Measurements from ENCODE around the gene FSHR. TPM values are rescaled to one million over a fixed set of nuclear protein-coding genes. Genes with fewer than 3 reads are reported as not detected.

FSHR gene
- total and polyA plus RNA-seq, 12 donors = 0.06 to 0.42 TPM; not detected in 10

- Histone ChIP-seq H3K4me1 (replicated peaks in 1 of 2) (peaks cover 0 to 4% of the 10 kb centered on the region in 2 donors), H3K9me3 (replicated peaks in 1 of 3) (no peaks in the 10 kb centered on the region), H3K36me3 (replicated peaks in 1 of 2) (no peaks in the 10 kb centered on the region), H3K27me3 (no peaks in the 10 kb centered on the region), H3K4me3 (no peak overlapping the region), H3K27ac (no peak overlapping the region)
- intact Hi-C loops (cut with DNase I) = no loop called here
- no peak for DNase-seq
- no peak for TF ChIP-seq POLR2A (IDR thresholded peaks at IDR 0.05)
- TF ChIP-seq, protein P1, sequence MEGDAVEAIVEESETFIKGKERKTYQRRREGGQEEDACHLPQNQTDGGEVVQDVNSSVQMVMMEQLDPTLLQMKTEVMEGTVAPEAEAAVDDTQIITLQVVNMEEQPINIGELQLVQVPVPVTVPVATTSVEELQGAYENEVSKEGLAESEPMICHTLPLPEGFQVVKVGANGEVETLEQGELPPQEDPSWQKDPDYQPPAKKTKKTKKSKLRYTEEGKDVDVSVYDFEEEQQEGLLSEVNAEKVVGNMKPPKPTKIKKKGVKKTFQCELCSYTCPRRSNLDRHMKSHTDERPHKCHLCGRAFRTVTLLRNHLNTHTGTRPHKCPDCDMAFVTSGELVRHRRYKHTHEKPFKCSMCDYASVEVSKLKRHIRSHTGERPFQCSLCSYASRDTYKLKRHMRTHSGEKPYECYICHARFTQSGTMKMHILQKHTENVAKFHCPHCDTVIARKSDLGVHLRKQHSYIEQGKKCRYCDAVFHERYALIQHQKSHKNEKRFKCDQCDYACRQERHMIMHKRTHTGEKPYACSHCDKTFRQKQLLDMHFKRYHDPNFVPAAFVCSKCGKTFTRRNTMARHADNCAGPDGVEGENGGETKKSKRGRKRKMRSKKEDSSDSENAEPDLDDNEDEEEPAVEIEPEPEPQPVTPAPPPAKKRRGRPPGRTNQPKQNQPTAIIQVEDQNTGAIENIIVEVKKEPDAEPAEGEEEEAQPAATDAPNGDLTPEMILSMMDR (IDR thresholded peaks at IDR 0.05) = no peak
These were observed 153.6 kb downstream of the FSHR start for GRCh38 chr2:49000695-49001094.

- Histone ChIP-seq H3K27me3 (no peaks in the 10 kb centered on the region), H3K4me1 (replicated peaks in 1 of 2) (no peaks in the 10 kb centered on the region), H3K4me3 (no peak overlapping the region), H3K27ac (no peak overlapping the region), H3K9me3 (replicated peaks in 1 of 3) (no peaks in the 10 kb centered on the region), H3K36me3 (replicated peaks in 1 of 2) (no peaks in the 10 kb centered on the region)
- TF ChIP-seq POLR2A (IDR thresholded peaks at IDR 0.05) = no peak
- TF ChIP-seq, protein P1 (IDR thresholded peaks at IDR 0.05) = no peak
- WGBS, 4 donors = 64 to 77% (median 69%) methylated on average over 2 of the region's 2 CpGs
- intact Hi-C loops (cut with DNase I) = no loop called here
- DNase-seq = no peak
These were observed 155.9 kb downstream of the FSHR start for GRCh38 chr2:48998449-48998848.

- no peaks in the 10 kb centered on the region for H3K27me3 ChIP-seq
- TF ChIP-seq, protein P1 (IDR thresholded peaks at IDR 0.05) = no peak
- no peak for TF ChIP-seq POLR2A (IDR thresholded peaks at IDR 0.05)
These were observed 160.7 kb downstream of the FSHR start for GRCh38 chr2:48993576-48993975.

GRCh38 chr2:48991415-48992131, 162.7 kb downstream of the FSHR start:
- H3K4me1 ChIP-seq (replicated peaks in 1 of 2) = no peaks in the 10 kb centered on the region
- no peak for TF ChIP-seq POLR2A (IDR thresholded peaks at IDR 0.05)
- TF ChIP-seq, protein P1 (IDR thresholded peaks at IDR 0.05) = no peak
- no peaks in the 10 kb centered on the region for H3K9me3 ChIP-seq (replicated peaks in 1 of 3)
- 82 to 87% (median 84%) methylated on average over 3 of the region's 3 CpGs for WGBS, 4 donors
- no peaks in the 10 kb centered on the region for H3K36me3 ChIP-seq (replicated peaks in 1 of 2)
- H3K27ac ChIP-seq = no peak overlapping the region
- no peak for DNase-seq
- intact Hi-C loops (cut with DNase I) = no loop called here
- H3K4me3 ChIP-seq = no peak overlapping the region
- no peaks in the 10 kb centered on the region for H3K27me3 ChIP-seq

More at GRCh38 chr2:48993576-48993975, 160.7 kb downstream of the FSHR start:
- intact Hi-C loops (cut with DNase I) = no loop called here
- Histone ChIP-seq H3K27ac (no peak overlapping the region), H3K4me3 (no peak overlapping the region), H3K9me3 (replicated peaks in 1 of 3) (no peaks in the 10 kb centered on the region), H3K4me1 (replicated peaks in 1 of 2) (no peaks in the 10 kb centered on the region), H3K36me3 (replicated peaks in 1 of 2) (no peaks in the 10 kb centered on the region)
- WGBS, 4 donors = 60 to 76% (median 67%) methylated on average over 2 of the region's 2 CpGs
- DNase-seq = no peak

Data from adrenal gland (tissue), 12 donors.